Neural crest cell (in vitro differentiated cells): ENCODE results near the gene MSL2. TPM values are rescaled to one million over a fixed set of nuclear protein-coding genes. Genes with fewer than 3 reads are reported as not detected.
A peak's percentile ranks its signal among the peaks of the same experiment; 100 is the strongest.
"Not testable (repeated sequence)": the region's sequence is repeated elsewhere in the genome, so short reads cannot be mapped to it uniquely, and the experiment has no call there.

ENCODE experiments used
- DNase-seq: peaks from one replicate; pipeline ENCODE4 v3.0.0; 2021; ENCODE audit warnings: low read depth, mixed read lengths, low spot score
- H3K27ac Mint-ChIP-seq: one replicate; pipeline ENCODE4 v1.8.0; 2021; ENCODE audit warnings: mild to moderate bottlenecking, mixed read lengths; ENCODE audit not compliant: unreplicated experiment
- H3K27me3 Mint-ChIP-seq: 2 replicates; pipeline ENCODE4 v1.8.0; 2021; ENCODE audit warnings: low read depth, mild to moderate bottlenecking, mixed read lengths
- H3K36me3 Mint-ChIP-seq: 2 replicates; pipeline ENCODE4 v1.8.0; 2021; ENCODE audit warnings: low read depth, mild to moderate bottlenecking, mixed read lengths
- H3K4me1 Mint-ChIP-seq: 2 replicates; pipeline ENCODE4 v1.8.0; 2021; ENCODE audit warnings: mixed read lengths
- H3K4me3 Mint-ChIP-seq: one replicate; pipeline ENCODE4 v1.8.0; 2021; ENCODE audit warnings: mild to moderate bottlenecking, mixed read lengths
- H3K9me3 Mint-ChIP-seq: 2 replicates; pipeline ENCODE4 v1.8.0; 2021; ENCODE audit warnings: mixed read lengths
- CTCF ChIP-seq: fragments of 200-600 bp; sonication (generic); conservative IDR thresholded peaks from 2 replicates; pipeline ENCODE4 v1.5.0; 2021; ENCODE audit warnings: antibody characterized with exemption, mild to moderate bottlenecking
- total RNA-seq: library from RNA; stranded (reverse); gene quantifications from 2 replicates; pipeline ENCODE4 v1.2.1, GENCODE V29; 2021

Gene MSL2
- total RNA-seq, 1 donor from 2014 or later: 47.4 TPM

- no peaks in the 10 kb centered on the region for H3K9me3 Mint-ChIP-seq
- H3K27me3 Mint-ChIP-seq: no peaks in the 10 kb centered on the region
- H3K36me3 Mint-ChIP-seq: no peaks in the 10 kb centered on the region
- peaks cover 22% of the 10 kb centered on the region for H3K4me1 Mint-ChIP-seq
- H3K4me3 Mint-ChIP-seq: no peak overlapping the region
- no peak for DNase-seq
- no peak for TF ChIP-seq CTCF
- no peak overlapping the region for H3K27ac Mint-ChIP-seq
Observed at GRCh38 chr3:136177876-136178275, 18.3 kb downstream of the MSL2 start.

DNA sequence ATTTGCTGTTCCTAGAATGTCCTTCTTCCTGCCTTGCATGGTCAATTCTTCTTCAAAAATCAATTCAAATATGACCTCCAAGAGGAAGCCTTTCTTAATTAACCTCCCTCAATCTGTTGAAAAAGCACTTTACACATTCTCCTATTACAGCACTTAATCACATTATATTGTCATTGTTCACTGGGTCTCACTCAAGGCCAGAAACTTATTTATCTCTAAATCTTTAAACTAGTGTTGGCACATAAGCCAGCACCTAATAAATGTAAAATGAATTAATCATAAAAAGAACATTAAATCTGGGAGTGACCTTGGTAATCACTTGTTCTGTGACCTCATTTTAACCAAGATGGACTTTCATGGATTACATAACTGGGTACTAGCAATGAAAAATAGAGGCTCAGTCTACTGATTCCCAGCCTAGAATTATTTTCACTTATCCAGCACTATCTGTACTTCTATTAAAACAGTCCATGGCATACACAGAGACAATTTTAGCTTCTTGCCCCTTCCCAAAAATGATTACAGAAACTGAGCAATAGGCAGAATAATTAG is 22.1 kb downstream of the MSL2 start:
- no peaks in the 10 kb centered on the region for H3K36me3 Mint-ChIP-seq
- no peak overlapping the region for H3K27ac Mint-ChIP-seq
- H3K4me3 Mint-ChIP-seq: no peak overlapping the region
- no peaks in the 10 kb centered on the region for H3K27me3 Mint-ChIP-seq
- DNase-seq: no peak
- H3K9me3 Mint-ChIP-seq: no peaks in the 10 kb centered on the region
- TF ChIP-seq CTCF: no peak
- H3K4me1 Mint-ChIP-seq: peaks cover 11% of the 10 kb centered on the region

DNA sequence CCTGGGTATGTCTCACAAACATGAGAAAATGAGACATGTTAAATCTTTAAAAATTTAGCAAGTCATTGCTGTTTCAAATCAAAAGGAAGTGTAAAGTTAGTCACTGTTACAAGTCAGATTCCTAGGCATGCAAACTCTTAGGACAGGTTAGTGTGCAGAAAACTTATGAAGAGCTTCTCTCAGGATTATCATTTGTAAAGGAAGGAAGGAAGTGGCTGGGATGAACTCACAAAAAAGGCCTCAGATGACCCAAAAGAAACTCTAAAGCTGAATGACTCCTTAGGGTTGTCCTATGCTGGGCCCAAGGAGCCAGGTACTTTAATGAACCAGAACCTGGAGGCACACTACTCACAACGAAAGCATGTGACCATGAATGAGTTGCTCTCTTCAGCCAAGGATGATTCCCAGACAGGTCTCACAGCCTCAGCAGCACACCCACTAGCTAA is 25.0 kb downstream of the MSL2 start:
- DNase-seq: no peak
- no peaks in the 10 kb centered on the region for H3K27me3 Mint-ChIP-seq
- peaks cover 23% of the 10 kb centered on the region for H3K4me1 Mint-ChIP-seq
- H3K27ac Mint-ChIP-seq: no peak overlapping the region
- no peaks in the 10 kb centered on the region for H3K9me3 Mint-ChIP-seq
- no peaks in the 10 kb centered on the region for H3K36me3 Mint-ChIP-seq
- no peak for TF ChIP-seq CTCF
- no peak overlapping the region for H3K4me3 Mint-ChIP-seq

- not testable (repeated sequence) for H3K27me3 Mint-ChIP-seq, H3K36me3 Mint-ChIP-seq, H3K9me3 Mint-ChIP-seq, H3K27ac Mint-ChIP-seq, DNase-seq, H3K4me3 Mint-ChIP-seq
- H3K4me1 Mint-ChIP-seq: peaks cover 40% of the 10 kb centered on the region
Observed at GRCh38 chr3:136168236-136168635, 27.9 kb downstream of the MSL2 start.

- no peak overlapping the region for H3K27ac Mint-ChIP-seq
- TF ChIP-seq CTCF: no peak
- H3K4me3 Mint-ChIP-seq: no peak overlapping the region
Observed at GRCh38 chr3:136166507-136166906, 29.6 kb downstream of the MSL2 start.

DNA sequence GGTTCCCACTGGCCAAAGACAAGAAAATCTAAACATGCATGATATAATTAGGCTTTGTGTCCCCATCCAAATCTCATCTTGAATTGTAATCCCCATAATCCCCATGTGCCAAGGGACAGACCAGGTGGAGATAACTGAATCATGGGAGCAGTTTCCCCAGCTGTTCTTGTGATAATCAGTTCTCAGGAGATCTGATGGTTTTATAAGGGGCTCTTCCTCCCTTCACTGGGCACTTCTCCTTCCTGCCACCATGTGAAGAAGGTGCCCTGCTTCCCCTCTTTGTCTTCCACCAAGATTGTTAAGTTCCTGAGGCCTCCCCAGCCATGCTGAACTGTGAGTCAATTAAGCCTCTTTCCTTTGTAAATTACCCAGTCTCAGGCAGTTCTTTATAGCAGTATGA is 32.5 kb downstream of the MSL2 start:
- H3K4me3 Mint-ChIP-seq, DNase-seq, H3K9me3 Mint-ChIP-seq, H3K36me3 Mint-ChIP-seq, H3K27me3 Mint-ChIP-seq: not testable (repeated sequence)
- Mint-ChIP-seq H3K4me1 (peaks cover 34% of the 10 kb centered on the region), H3K27ac (peak overlapping the region; percentile 82)

More at GRCh38 chr3:136166507-136166906, 29.6 kb downstream of the MSL2 start:
- H3K4me1 Mint-ChIP-seq: peaks cover 41% of the 10 kb centered on the region
- no peaks in the 10 kb centered on the region for H3K36me3 Mint-ChIP-seq
- no peaks in the 10 kb centered on the region for H3K9me3 Mint-ChIP-seq
- no peak for DNase-seq
- no peaks in the 10 kb centered on the region for H3K27me3 Mint-ChIP-seq
